ENCODE measurements around the gene BAIAP2. TPM values are rescaled to one million over a fixed set of nuclear protein-coding genes. Genes with fewer than 3 reads are reported as not detected.
A peak's percentile ranks its signal among the peaks of the same experiment; 100 is the strongest.

Gene BAIAP2
- total RNA-seq, 1 donor from 2014 or later = 4.3 TPM

GRCh38 chr17:81030741-81031565, 4.0 kb upstream of the BAIAP2 start:
- Mint-ChIP-seq H3K4me1 (ENCODE audit: low read depth) (peaks cover 15% of the 10 kb centered on the region), H3K9me3 (peaks cover 11% of the 10 kb centered on the region), H3K4me3 (no peak overlapping the region), H3K27me3 (ENCODE audit: insufficient read depth) (peaks cover 29% of the 10 kb centered on the region), H3K27ac (no peak overlapping the region), H3K36me3 (ENCODE audit: low read depth) (peaks cover 2% of the 10 kb centered on the region)
- intact Hi-C loops (cut with micrococcal nuclease) = loop anchor here (5.0 to 10.0 kb wide), 2 partner anchors 39 to 194 kb away; partner anchors contain the start of genes CEP131 and CHMP6
- DNase-seq (ENCODE audit: low spot score) = no peak

GRCh38 chr17:81031566-81032550, 3.1 kb upstream of the BAIAP2 start:
- intact Hi-C loops (cut with micrococcal nuclease) = loop anchor here (5.0 to 10.0 kb wide), 2 partner anchors 40 to 193 kb away; partner anchors contain the start of genes CEP131 and CHMP6
- H3K4me3 Mint-ChIP-seq = no peak overlapping the region
- H3K36me3 Mint-ChIP-seq (ENCODE audit: low read depth) = peaks cover 1% of the 10 kb centered on the region
- H3K9me3 Mint-ChIP-seq = peaks cover 4% of the 10 kb centered on the region
- H3K27ac Mint-ChIP-seq = no peak overlapping the region
- peaks cover 17% of the 10 kb centered on the region for H3K4me1 Mint-ChIP-seq (ENCODE audit: low read depth)
- no peak for DNase-seq (ENCODE audit: low spot score)
- peaks cover 30% of the 10 kb centered on the region for H3K27me3 Mint-ChIP-seq (ENCODE audit: insufficient read depth)

- H3K4me3 Mint-ChIP-seq = peak overlapping the region; percentile 76
- H3K27ac Mint-ChIP-seq = no peak overlapping the region
- H3K4me1 Mint-ChIP-seq (ENCODE audit: low read depth) = peaks cover 17% of the 10 kb centered on the region
- no peak for DNase-seq (ENCODE audit: low spot score)
- intact Hi-C loops (cut with micrococcal nuclease) = loop anchor here (5.0 to 10.0 kb wide), 2 partner anchors 41 to 192 kb away; partner anchors contain the start of genes CEP131 and CHMP6
- no peaks in the 10 kb centered on the region for H3K36me3 Mint-ChIP-seq (ENCODE audit: low read depth)
- peaks cover 40% of the 10 kb centered on the region for H3K27me3 Mint-ChIP-seq (ENCODE audit: insufficient read depth)
- H3K9me3 Mint-ChIP-seq = no peaks in the 10 kb centered on the region
These were observed 2.1 kb upstream of the BAIAP2 start for GRCh38 chr17:81032641-81033480.

DNA sequence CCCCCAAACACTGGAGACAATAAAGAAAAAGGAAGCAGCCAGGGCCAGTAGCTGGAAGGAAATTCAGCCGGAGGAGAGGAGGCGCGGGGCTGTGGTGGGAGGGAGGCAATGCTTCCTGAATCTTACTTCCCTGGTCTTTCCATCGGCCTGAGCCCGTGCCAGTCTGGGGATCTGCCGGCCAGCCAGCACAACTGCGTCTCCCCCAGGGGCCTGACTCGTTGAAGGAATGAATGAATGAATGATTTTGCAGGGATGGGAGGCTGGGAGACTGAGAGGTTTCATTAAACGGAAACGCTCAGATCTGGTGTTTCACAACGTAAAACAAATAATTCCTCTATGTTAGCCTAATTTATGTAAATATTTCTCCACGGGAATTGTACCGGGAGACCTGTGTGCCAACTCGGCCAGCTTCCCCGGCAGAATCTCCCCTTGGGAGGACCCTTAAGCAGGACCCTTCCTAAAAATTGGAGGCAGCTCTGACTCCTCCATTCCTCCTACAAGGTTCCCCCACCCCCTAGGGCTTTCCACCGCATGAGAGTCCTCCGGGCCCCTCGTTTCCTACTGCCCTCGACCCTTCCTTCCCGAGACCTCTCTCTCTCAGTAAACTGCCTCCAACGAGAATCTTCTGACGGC, 1.3 kb upstream of the BAIAP2 start:
- Mint-ChIP-seq H3K36me3 (ENCODE audit: low read depth) (no peaks in the 10 kb centered on the region), H3K27me3 (ENCODE audit: insufficient read depth) (peaks cover 40% of the 10 kb centered on the region), H3K27ac (peak overlapping the region; percentile 44), H3K9me3 (no peaks in the 10 kb centered on the region), H3K4me3 (peak overlapping the region; percentile 76), H3K4me1 (ENCODE audit: low read depth) (peaks cover 17% of the 10 kb centered on the region)
- DNase-seq (ENCODE audit: low spot score) = no peak
- intact Hi-C loops (cut with micrococcal nuclease) = loop anchor here (1.0 to 10.0 kb wide), 4 partner anchors 10 to 191 kb away; partner anchors contain the start of genes CEP131 and CHMP6

GRCh38 chr17:81034168-81034777, 678 bp upstream of the BAIAP2 start:
- H3K27me3 Mint-ChIP-seq (ENCODE audit: insufficient read depth) = peaks cover 37% of the 10 kb centered on the region
- H3K4me1 Mint-ChIP-seq (ENCODE audit: low read depth) = peaks cover 17% of the 10 kb centered on the region
- H3K36me3 Mint-ChIP-seq (ENCODE audit: low read depth) = no peaks in the 10 kb centered on the region
- intact Hi-C loops (cut with micrococcal nuclease) = loop anchor here (1.0 to 10.0 kb wide), 4 partner anchors 11 to 191 kb away; partner anchors contain the start of genes CEP131 and CHMP6
- peak overlapping the region; percentile 76 for H3K4me3 Mint-ChIP-seq
- DNase-seq (ENCODE audit: low spot score) = no peak
- H3K27ac Mint-ChIP-seq = peak overlapping the region; percentile 44
- no peaks in the 10 kb centered on the region for H3K9me3 Mint-ChIP-seq

- intact Hi-C loops (cut with micrococcal nuclease) = loop anchor here (1.0 to 10.0 kb wide), 2 partner anchors 189 to 580 kb away; partner anchors contain the start of gene CEP131
- Mint-ChIP-seq H3K36me3 (ENCODE audit: low read depth) (no peaks in the 10 kb centered on the region), H3K9me3 (no peaks in the 10 kb centered on the region), H3K27me3 (ENCODE audit: insufficient read depth) (peaks cover 32% of the 10 kb centered on the region), H3K4me1 (ENCODE audit: low read depth) (peaks cover 17% of the 10 kb centered on the region), H3K27ac (peak overlapping the region; percentile 27), H3K4me3 (peak overlapping the region; percentile 76)
- DNase-seq (ENCODE audit: low spot score) = peak; percentile 24
These were observed 708 bp downstream of the BAIAP2 start for GRCh38 chr17:81035521-81036196.

GRCh38 chr17:81036197-81036941, 1.4 kb downstream of the BAIAP2 start:
- Mint-ChIP-seq H3K4me1 (ENCODE audit: low read depth) (peaks cover 17% of the 10 kb centered on the region), H3K27ac (peak overlapping the region; percentile 27), H3K36me3 (ENCODE audit: low read depth) (no peaks in the 10 kb centered on the region), H3K4me3 (peak overlapping the region; percentile 76), H3K27me3 (ENCODE audit: insufficient read depth) (peaks cover 32% of the 10 kb centered on the region), H3K9me3 (no peaks in the 10 kb centered on the region)
- intact Hi-C loops (cut with micrococcal nuclease) = loop anchor here (10.0 kb wide), 1 partner anchor 188 kb away; the partner anchor contains the start of gene CEP131
- DNase-seq (ENCODE audit: low spot score) = no peak

- Mint-ChIP-seq H3K4me3 (peak overlapping the region; percentile 32), H3K4me1 (ENCODE audit: low read depth) (peaks cover 17% of the 10 kb centered on the region), H3K27me3 (ENCODE audit: insufficient read depth) (peaks cover 32% of the 10 kb centered on the region), H3K27ac (no peak overlapping the region), H3K36me3 (ENCODE audit: low read depth) (no peaks in the 10 kb centered on the region), H3K9me3 (no peaks in the 10 kb centered on the region)
- no peak for DNase-seq (ENCODE audit: low spot score)
- intact Hi-C loops (cut with micrococcal nuclease) = loop anchor here (10.0 kb wide), 1 partner anchor 188 kb away; the partner anchor contains the start of gene CEP131
These were observed 2.3 kb downstream of the BAIAP2 start for GRCh38 chr17:81037026-81037797.

DNA sequence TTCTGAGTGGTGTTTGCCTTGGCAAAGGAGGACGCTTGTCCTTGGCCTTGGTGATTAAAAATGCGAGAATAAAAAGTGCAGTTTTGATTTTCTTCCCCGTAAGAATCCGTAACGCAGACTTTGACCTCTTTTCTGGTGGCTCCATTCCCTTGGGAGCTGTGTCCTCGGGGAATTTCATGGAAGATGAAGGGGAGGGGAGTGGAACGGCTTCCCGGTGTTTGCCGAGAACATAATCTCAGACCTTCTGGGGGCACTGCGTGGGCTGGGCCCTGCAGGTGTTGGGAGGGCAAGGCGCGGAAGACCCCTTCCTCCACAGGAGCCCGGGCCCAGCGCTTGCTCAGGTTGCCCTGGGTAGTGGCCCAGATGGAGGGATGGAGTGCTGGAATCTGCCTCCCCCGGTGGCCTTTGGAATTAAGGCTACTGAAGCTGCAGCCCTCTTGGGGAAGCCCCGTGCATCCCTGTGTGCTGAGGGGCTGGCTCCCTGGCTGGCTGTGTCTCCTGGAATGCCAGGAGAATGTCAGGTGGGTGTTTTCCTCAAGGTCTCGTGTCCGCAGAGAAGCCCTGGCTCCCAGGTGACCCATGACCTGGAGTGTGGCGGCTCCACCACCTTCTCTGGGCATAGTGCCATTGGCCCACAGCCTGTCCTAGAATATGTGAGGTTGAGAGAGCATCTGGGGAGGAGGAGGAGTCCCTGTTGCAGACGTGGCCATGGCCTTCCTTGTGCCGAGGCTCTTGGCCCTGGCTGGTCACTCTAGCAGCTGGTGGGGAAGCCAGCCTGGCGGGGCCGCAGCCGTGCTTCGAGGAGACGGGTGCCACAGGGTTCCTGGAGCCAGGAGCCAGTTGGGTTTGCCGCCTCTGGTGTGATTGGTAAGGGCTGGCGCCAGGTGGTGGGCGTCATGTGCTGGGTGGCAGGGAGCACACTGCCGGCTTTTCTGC, 3.1 kb downstream of the BAIAP2 start:
- H3K9me3 Mint-ChIP-seq = no peaks in the 10 kb centered on the region
- H3K27me3 Mint-ChIP-seq (ENCODE audit: insufficient read depth) = peaks cover 30% of the 10 kb centered on the region
- H3K27ac Mint-ChIP-seq = no peak overlapping the region
- H3K36me3 Mint-ChIP-seq (ENCODE audit: low read depth) = no peaks in the 10 kb centered on the region
- intact Hi-C loops (cut with micrococcal nuclease) = loop anchor here (10.0 kb wide), 1 partner anchor 187 kb away; the partner anchor contains the start of gene CEP131
- peak overlapping the region; percentile 34 for H3K4me3 Mint-ChIP-seq
- H3K4me1 Mint-ChIP-seq (ENCODE audit: low read depth) = peaks cover 16% of the 10 kb centered on the region
- no peak for DNase-seq (ENCODE audit: low spot score)

Measured in activated T-helper 1 cell treated with anti-CD3 and anti-CD28 coated beads, Interleukin-12 subunit alpha, Interleukin-12 subunit beta, Interleukin-2, Interleukin-4 antibody, amounts not matched to agents 30 ng/mL and 10 ng/mL and 1 ng/mL, durations not matched to agents 14 hours and 24 hours and 36 hours (primary cell).